ENCODE measurements around the gene FMNL2. TPM values are rescaled to one million over a fixed set of nuclear protein-coding genes. Genes with fewer than 3 reads are reported as not detected.
A peak's percentile ranks its signal among the peaks of the same experiment; 100 is the strongest.

Gene FMNL2
- polyA plus RNA-seq, 3 donors from 2014 or later = 0.08 TPM; not detected in 2

- Mint-ChIP-seq H3K36me3 (no peaks in the 10 kb centered on the region), H3K27ac (no peak overlapping the region), H3K27me3 (ENCODE audit: low read depth in 3 of 3) (peaks cover 0 to under 1% (median 0%) of the 10 kb centered on the region in 3 donors), H3K9me3 (no peaks in the 10 kb centered on the region), H3K4me1 (peaks cover 0 to 2% of the 10 kb centered on the region in 2 donors), H3K4me3 (no peak overlapping the region)
- no peak for DNase-seq
These were observed 254.0 kb downstream of the FMNL2 start for GRCh38 chr2:152588998-152589397.

DNA sequence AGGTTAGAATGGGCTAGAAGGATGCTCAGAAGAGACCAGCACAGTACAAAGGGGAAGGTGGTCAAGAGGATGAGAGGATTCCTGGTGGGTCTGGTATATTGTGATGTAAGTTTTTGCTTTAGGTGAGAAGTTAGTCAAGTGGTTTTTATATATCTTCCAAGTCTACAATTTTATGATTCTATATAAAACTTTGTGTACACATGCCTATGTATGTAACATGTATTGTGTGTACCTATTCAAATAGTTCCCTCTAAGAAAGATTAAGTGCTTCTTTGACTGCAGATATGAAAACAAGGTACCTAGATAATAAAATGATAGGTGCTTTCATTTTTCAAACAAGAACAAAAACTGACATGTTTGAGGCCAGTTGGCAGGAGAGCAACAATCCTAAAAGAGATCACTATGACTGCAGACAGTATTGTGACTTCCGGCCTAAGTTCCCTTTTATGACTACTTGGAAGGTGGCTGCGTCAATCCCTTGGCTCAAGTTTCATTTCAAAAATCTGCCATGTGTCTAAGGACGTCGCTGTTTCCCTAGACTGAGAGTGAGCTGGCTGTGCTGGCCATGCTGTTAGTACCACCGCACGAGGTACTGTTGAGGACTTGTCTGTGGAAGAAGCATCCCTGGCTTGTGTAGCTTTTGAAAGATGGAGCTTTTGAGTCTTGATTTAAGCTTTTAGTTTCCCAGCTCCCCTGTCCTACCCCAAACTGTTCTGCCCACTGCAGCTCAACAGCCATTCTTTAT lies 259.2 kb downstream of the FMNL2 start:
- H3K27ac Mint-ChIP-seq = no peak overlapping the region
- H3K36me3 Mint-ChIP-seq = no peaks in the 10 kb centered on the region
- peak in 1 of 3 donors; percentile 7 for DNase-seq
- no peaks in the 10 kb centered on the region for H3K9me3 Mint-ChIP-seq
- H3K27me3 Mint-ChIP-seq (ENCODE audit: low read depth in 3 of 3) = peaks cover 0 to 5% (median 0%) of the 10 kb centered on the region in 3 donors
- H3K4me1 Mint-ChIP-seq = peaks cover 0 to 8% of the 10 kb centered on the region in 2 donors
- no peak overlapping the region for H3K4me3 Mint-ChIP-seq

- Mint-ChIP-seq H3K4me1 (peaks cover 0 to 8% of the 10 kb centered on the region in 2 donors), H3K27me3 (ENCODE audit: low read depth in 3 of 3) (peaks cover 0 to 5% (median 0%) of the 10 kb centered on the region in 3 donors), H3K9me3 (no peaks in the 10 kb centered on the region), H3K27ac (no peak overlapping the region), H3K4me3 (no peak overlapping the region), H3K36me3 (no peaks in the 10 kb centered on the region)
- no peak for DNase-seq
These were observed 259.8 kb downstream of the FMNL2 start for GRCh38 chr2:152594792-152595191.

DNA sequence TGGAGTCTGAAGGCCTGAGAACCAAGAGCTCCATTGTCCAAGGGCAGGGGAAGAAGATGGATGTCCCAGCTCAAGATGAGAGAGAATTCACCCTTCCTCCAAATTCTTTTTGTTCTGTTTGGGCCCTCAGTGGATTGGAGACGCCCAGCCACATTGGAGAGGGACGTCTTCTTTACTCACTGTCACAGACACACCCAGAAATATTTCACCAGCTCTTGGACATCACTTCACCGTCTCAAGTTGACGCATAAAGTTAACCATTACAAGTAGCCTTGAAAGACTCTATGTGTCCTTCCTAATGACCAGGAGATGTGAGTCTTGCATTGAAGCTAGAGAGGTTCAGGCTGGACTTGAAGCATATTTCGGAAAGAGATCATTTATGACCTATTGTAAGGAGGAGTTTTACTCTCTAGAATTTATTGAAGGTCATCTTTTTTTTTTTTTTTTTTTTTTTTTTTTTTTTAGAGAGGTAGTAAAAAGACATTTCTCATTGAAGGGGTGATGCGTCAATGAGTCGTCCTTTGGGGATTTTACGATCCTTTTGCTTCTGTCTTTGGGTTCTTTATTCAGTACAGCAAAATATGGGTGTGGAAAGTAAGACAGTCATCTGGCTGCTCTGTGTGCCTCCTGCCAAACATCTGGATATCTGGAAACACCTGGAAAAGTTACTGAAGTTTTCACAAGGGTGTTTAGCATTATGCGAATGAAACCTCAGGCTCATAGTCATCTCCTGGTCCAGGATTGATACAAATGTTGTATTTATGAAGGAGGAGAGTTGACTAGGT lies 264.2 kb downstream of the FMNL2 start:
- no peaks in the 10 kb centered on the region for H3K9me3 Mint-ChIP-seq
- no peak overlapping the region for H3K27ac Mint-ChIP-seq
- peaks cover 0 to 6% (median 0%) of the 10 kb centered on the region in 3 donors for H3K27me3 Mint-ChIP-seq (ENCODE audit: low read depth in 3 of 3)
- H3K4me3 Mint-ChIP-seq = no peak overlapping the region
- peaks cover 0 to 10% of the 10 kb centered on the region in 2 donors for H3K4me1 Mint-ChIP-seq
- DNase-seq = no peak
- no peaks in the 10 kb centered on the region for H3K36me3 Mint-ChIP-seq

DNA sequence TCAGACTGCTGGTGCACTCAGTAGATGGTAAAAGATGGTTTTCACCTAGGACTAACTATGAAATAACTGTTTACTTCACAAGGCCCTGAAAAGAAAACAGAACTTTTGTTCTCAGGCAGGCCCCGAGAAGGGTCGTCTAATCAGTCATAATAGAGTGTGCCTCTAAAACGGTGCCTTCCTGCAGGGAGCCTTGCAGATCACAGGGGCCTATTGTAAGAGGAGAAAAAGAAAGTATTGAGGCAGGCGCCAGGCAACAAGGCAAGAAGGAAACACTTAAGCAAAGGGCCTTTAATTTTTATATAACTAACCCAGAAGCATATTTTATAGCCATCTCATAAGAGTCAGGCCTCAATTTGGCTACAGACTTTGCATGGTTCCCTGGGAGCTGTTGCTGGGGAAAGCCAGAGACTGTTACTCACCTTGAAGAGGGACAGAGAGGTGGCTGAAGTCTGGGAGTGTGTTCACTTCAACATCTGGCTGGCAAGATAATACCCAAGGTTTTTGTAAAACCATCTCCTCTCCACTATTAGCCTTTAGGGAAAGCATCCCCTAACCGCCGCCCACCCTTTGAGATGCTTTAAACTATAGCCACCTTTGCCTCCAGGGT lies 265.2 kb downstream of the FMNL2 start:
- Mint-ChIP-seq H3K36me3 (no peaks in the 10 kb centered on the region), H3K4me3 (no peak overlapping the region), H3K27me3 (ENCODE audit: low read depth in 3 of 3) (peaks cover 0 to 6% (median 1%) of the 10 kb centered on the region in 3 donors), H3K4me1 (peaks cover 0 to 6% of the 10 kb centered on the region in 2 donors), H3K9me3 (no peaks in the 10 kb centered on the region), H3K27ac (no peak overlapping the region)
- no peak for DNase-seq

- Mint-ChIP-seq H3K9me3 (no peaks in the 10 kb centered on the region), H3K36me3 (no peaks in the 10 kb centered on the region), H3K4me3 (no peak overlapping the region), H3K27me3 (ENCODE audit: low read depth in 3 of 3) (peaks cover 0 to 6% (median 1%) of the 10 kb centered on the region in 3 donors), H3K4me1 (peaks cover 0 to 6% of the 10 kb centered on the region in 2 donors), H3K27ac (no peak overlapping the region)
- no peak for DNase-seq
These were observed 265.7 kb downstream of the FMNL2 start for GRCh38 chr2:152600697-152601096.

DNA sequence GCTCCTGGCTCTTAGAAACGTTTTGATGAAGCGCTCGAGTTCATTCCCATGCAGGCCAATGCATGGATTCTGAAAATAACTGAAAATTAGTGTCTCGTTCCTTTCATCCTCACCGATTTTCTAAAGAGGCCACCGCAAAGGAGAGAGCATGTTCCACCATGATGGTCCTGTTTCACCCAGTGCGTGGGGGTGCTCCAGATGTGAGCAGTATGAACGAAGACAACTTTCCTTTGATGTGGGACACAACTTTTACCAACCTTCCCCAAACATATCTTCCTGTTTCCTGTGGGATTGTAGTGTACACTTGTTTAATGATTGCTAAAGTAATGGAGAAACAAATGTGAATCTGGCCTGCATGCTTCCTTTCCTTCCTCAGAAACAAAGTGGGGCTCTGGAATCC lies 267.8 kb downstream of the FMNL2 start:
- Mint-ChIP-seq H3K4me3 (no peak overlapping the region), H3K4me1 (peaks cover 0 to 6% of the 10 kb centered on the region in 2 donors), H3K36me3 (no peaks in the 10 kb centered on the region), H3K27me3 (ENCODE audit: low read depth in 3 of 3) (peaks cover 0 to 2% (median 1%) of the 10 kb centered on the region in 3 donors), H3K27ac (no peak overlapping the region), H3K9me3 (no peaks in the 10 kb centered on the region)
- DNase-seq = no peak

DNA sequence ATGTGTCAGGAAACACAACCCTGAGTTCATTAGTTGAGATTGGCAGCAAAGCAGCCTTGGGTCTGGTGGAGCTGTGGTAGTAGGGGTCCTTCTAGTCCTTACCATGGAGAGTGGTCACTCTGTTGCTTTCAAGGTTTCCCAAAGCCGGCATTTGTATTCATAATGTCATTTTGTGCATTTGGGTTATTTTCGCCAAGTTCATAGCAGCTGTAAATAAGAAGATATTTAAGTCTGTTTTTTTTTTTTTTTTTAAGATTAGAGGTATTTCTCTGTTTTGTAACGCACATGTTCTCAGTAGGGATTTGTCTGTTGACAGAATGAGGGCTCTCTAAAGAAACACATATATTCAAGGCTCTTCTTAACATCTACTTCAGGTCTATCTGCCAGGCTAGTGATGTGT lies 268.2 kb downstream of the FMNL2 start:
- Mint-ChIP-seq H3K4me3 (no peak overlapping the region), H3K36me3 (no peaks in the 10 kb centered on the region), H3K27me3 (ENCODE audit: low read depth in 3 of 3) (peaks cover 0 to 2% (median 1%) of the 10 kb centered on the region in 3 donors)

DNA sequence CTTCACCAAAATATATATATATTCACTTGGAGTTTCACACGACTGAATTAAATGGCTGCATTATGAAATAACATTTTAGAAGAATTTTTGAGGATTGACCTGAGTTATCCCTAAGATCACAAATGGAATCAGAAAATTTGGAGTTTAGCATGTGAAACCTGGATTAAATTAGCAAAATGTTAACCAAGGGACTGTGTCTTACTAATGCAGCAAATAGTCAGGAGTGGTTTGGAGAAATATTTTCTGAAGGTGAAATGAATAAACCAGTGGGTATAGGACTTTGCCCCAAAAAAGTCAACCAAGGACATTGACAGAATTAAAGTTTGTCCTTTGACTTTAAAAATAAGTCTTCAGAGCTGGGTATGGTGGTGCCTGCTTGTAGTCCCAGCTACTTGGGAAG lies 271.1 kb downstream of the FMNL2 start:
- no peak for DNase-seq
- Mint-ChIP-seq H3K27ac (no peak overlapping the region), H3K9me3 (no peaks in the 10 kb centered on the region), H3K4me1 (peaks cover 0 to 6% of the 10 kb centered on the region in 2 donors), H3K27me3 (ENCODE audit: low read depth in 3 of 3) (peaks cover 0 to 2% (median 1%) of the 10 kb centered on the region in 3 donors), H3K4me3 (no peak overlapping the region), H3K36me3 (no peaks in the 10 kb centered on the region)

More for the DNA sequence above, 268.2 kb downstream of the FMNL2 start:
- H3K27ac Mint-ChIP-seq = no peak overlapping the region
- H3K4me1 Mint-ChIP-seq = peaks cover 0 to 6% of the 10 kb centered on the region in 2 donors
- no peak for DNase-seq
- H3K9me3 Mint-ChIP-seq = no peaks in the 10 kb centered on the region

- no peak overlapping the region for H3K27ac Mint-ChIP-seq
- no peak for DNase-seq
- H3K9me3 Mint-ChIP-seq = no peaks in the 10 kb centered on the region
- peaks cover 7 to 13% of the 10 kb centered on the region in 2 donors for H3K4me1 Mint-ChIP-seq
- H3K4me3 Mint-ChIP-seq = no peak overlapping the region
- H3K36me3 Mint-ChIP-seq = no peaks in the 10 kb centered on the region
- H3K27me3 Mint-ChIP-seq (ENCODE audit: low read depth in 3 of 3) = peaks cover 0 to 2% (median 1%) of the 10 kb centered on the region in 3 donors
These were observed 272.0 kb downstream of the FMNL2 start for GRCh38 chr2:152606941-152607340.

- no peak overlapping the region for H3K27ac Mint-ChIP-seq
- no peak for DNase-seq
- peaks cover 16 to 19% of the 10 kb centered on the region in 2 donors for H3K4me1 Mint-ChIP-seq
- H3K4me3 Mint-ChIP-seq = no peak overlapping the region
- H3K9me3 Mint-ChIP-seq = no peaks in the 10 kb centered on the region
- H3K36me3 Mint-ChIP-seq = no peaks in the 10 kb centered on the region
- H3K27me3 Mint-ChIP-seq (ENCODE audit: low read depth in 3 of 3) = peaks cover 0 to 2% (median 1%) of the 10 kb centered on the region in 3 donors
These were observed 272.9 kb downstream of the FMNL2 start for GRCh38 chr2:152607793-152608300.

GRCh38 chr2:152609154-152609553 lies 274.2 kb downstream of the FMNL2 start:
- peaks cover 23 to 25% of the 10 kb centered on the region in 2 donors for H3K4me1 Mint-ChIP-seq
- no peak for DNase-seq
- H3K36me3 Mint-ChIP-seq = no peaks in the 10 kb centered on the region
- H3K4me3 Mint-ChIP-seq = no peak overlapping the region
- peaks cover 0 to 1% (median 0%) of the 10 kb centered on the region in 3 donors for H3K27me3 Mint-ChIP-seq (ENCODE audit: low read depth in 3 of 3)
- no peak overlapping the region for H3K27ac Mint-ChIP-seq
- H3K9me3 Mint-ChIP-seq = no peaks in the 10 kb centered on the region

- H3K27ac Mint-ChIP-seq = no peak overlapping the region
These were observed 274.7 kb downstream of the FMNL2 start for GRCh38 chr2:152609699-152610098.

More at GRCh38 chr2:152609699-152610098, 274.7 kb downstream of the FMNL2 start:
- Mint-ChIP-seq H3K27me3 (ENCODE audit: low read depth in 3 of 3) (peaks cover 0 to 1% (median 0%) of the 10 kb centered on the region in 3 donors), H3K4me1 (peaks cover 23 to 25% of the 10 kb centered on the region in 2 donors), H3K9me3 (no peaks in the 10 kb centered on the region), H3K36me3 (no peaks in the 10 kb centered on the region), H3K4me3 (no peak overlapping the region)
- DNase-seq = no peak
